ENCODE results near the gene ALDH18A1. TPM values are rescaled to one million over a fixed set of nuclear protein-coding genes. Genes with fewer than 3 reads are reported as not detected.

The ALDH18A1 gene
- total and polyA plus RNA-seq, 2 of the 8 experiments (the other 6 are each of a cell fraction or from before 2014, with no cell fraction given), result 59.6 to 128 TPM

GRCh38 chr10:95561177-95561863 lies 95.2 kb downstream of the ALDH18A1 start, which contains the start of gene SORBS1 (continued):
- TF ChIP-seq POU5F1 (IDR thresholded peaks at IDR 0.05; ENCODE audit: low read depth, low read length), result no peak
- no peak for TF ChIP-seq NRF1 (IDR thresholded peaks at IDR 0.05; ENCODE audit: low read depth, low read length)
- TF ChIP-seq BACH1 (IDR thresholded peaks at IDR 0.05; ENCODE audit: low read length), result no peak

All from H1 (cell line).